IPS DF 6.9 (cell line): ENCODE data around the gene CLSTN3.

Experiments
- DNase-seq: peaks from one replicate; pipeline ENCODE4 v3.0.0-alpha.2; 2013; ENCODE audit warnings: low read depth, low spot score
- H3K27ac ChIP-seq: one replicate; pipeline ENCODE4 v1.5.1; 2013; ENCODE audit warnings: low read length, control low read depth
- H3K27me3 ChIP-seq: 2 replicates; pipeline ENCODE4 v1.6.1; 2013; ENCODE audit warnings: mild to moderate bottlenecking, low read length; ENCODE audit not compliant: control insufficient read depth, insufficient read depth
- H3K36me3 ChIP-seq: 2 replicates; pipeline ENCODE4 v1.6.1; 2013; ENCODE audit warnings: low read length; ENCODE audit not compliant: control insufficient read depth, insufficient read depth
- H3K4me1 ChIP-seq: 2 replicates; pipeline ENCODE4 v1.6.1; 2013; ENCODE audit warnings: low read length; ENCODE audit not compliant: control insufficient read depth, insufficient read depth
- H3K4me3 ChIP-seq: 2 replicates; pipeline ENCODE4 v1.5.1; 2013; ENCODE audit warnings: mild to moderate bottlenecking, low read length
- H3K9me3 ChIP-seq: 2 replicates; pipeline ENCODE4 v1.6.1; 2013; ENCODE audit warnings: low read length, inconsistent platforms; ENCODE audit not compliant: control insufficient read depth, insufficient read depth
- WGBS: extraction: QIAGEN DNeasy Blood & Tissue Kit; methylation state at CpG from one replicate; pipeline ENCODE4 v1.1.7; 2013; ENCODE audit warnings: mixed read lengths, missing lambda C conversion rate; ENCODE audit not compliant: insufficient read length, insufficient coverage; 5-methylcytosine and 5-hydroxymethylcytosine counted together

CLSTN3 gene

GRCh38 chr12:7150356-7150755, 20.2 kb downstream of the CLSTN3 start:
- no CpG with 5 or more reads among the region's 12 CpGs for WGBS

GRCh38 chr12:7150841-7151240, 20.7 kb downstream of the CLSTN3 start:
- DNase-seq: no peak
- WGBS: no CpG with 5 or more reads among the region's 6 CpGs

More at GRCh38 chr12:7150356-7150755, 20.2 kb downstream of the CLSTN3 start:
- Histone ChIP-seq H3K36me3 (peaks cover 7% of the 10 kb centered on the region; the same call in 1 of the 2 replicates), H3K9me3 (no peaks in the 10 kb centered on the region), H3K4me1 (no peaks in the 10 kb centered on the region), H3K4me3 (no peak overlapping the region), H3K27ac (no peak overlapping the region), H3K27me3 (no peaks in the 10 kb centered on the region)
- DNase-seq: no peak

GRCh38 chr12:7151532-7151931, 21.4 kb downstream of the CLSTN3 start:
- no peak overlapping the region for H3K4me3 ChIP-seq
- no peaks in the 10 kb centered on the region for H3K9me3 ChIP-seq
- DNase-seq: no peak
- H3K27ac ChIP-seq: no peak overlapping the region
- H3K36me3 ChIP-seq: peaks cover 7% of the 10 kb centered on the region; the same call in 1 of the 2 replicates
- H3K4me1 ChIP-seq: no peaks in the 10 kb centered on the region
- no peaks in the 10 kb centered on the region for H3K27me3 ChIP-seq
- WGBS: no CpG with 5 or more reads among the region's 6 CpGs

More at GRCh38 chr12:7150841-7151240, 20.7 kb downstream of the CLSTN3 start:
- Histone ChIP-seq H3K36me3 (peaks cover 7% of the 10 kb centered on the region; the same call in 1 of the 2 replicates), H3K9me3 (no peaks in the 10 kb centered on the region), H3K27me3 (no peaks in the 10 kb centered on the region), H3K4me3 (no peak overlapping the region), H3K27ac (no peak overlapping the region), H3K4me1 (no peaks in the 10 kb centered on the region)

GRCh38 chr12:7152818-7153217, 22.6 kb downstream of the CLSTN3 start:
- H3K27ac ChIP-seq: no peak overlapping the region
- no peaks in the 10 kb centered on the region for H3K4me1 ChIP-seq
- H3K36me3 ChIP-seq: peaks cover 7% of the 10 kb centered on the region; the same call in 1 of the 2 replicates
- H3K27me3 ChIP-seq: no peaks in the 10 kb centered on the region
- no peak overlapping the region for H3K4me3 ChIP-seq
- WGBS: no CpG with 5 or more reads among the region's 4 CpGs
- H3K9me3 ChIP-seq: no peaks in the 10 kb centered on the region
- no peak for DNase-seq

- WGBS: no CpG with 5 or more reads among the region's 6 CpGs
- Histone ChIP-seq H3K27ac (no peak overlapping the region), H3K27me3 (no peaks in the 10 kb centered on the region), H3K4me1 (no peaks in the 10 kb centered on the region), H3K9me3 (no peaks in the 10 kb centered on the region), H3K4me3 (no peak overlapping the region), H3K36me3 (peaks cover 7% of the 10 kb centered on the region; the same call in 1 of the 2 replicates)
- no peak for DNase-seq
Measured at GRCh38 chr12:7154042-7154441, 23.9 kb downstream of the CLSTN3 start.

- H3K9me3 ChIP-seq: no peaks in the 10 kb centered on the region
- no peak overlapping the region for H3K27ac ChIP-seq
- H3K4me3 ChIP-seq: no peak overlapping the region
- no peaks in the 10 kb centered on the region for H3K4me1 ChIP-seq
- no CpG with 5 or more reads among the region's 12 CpGs for WGBS
- peaks cover 7% of the 10 kb centered on the region; the same call in 1 of the 2 replicates for H3K36me3 ChIP-seq
- H3K27me3 ChIP-seq: no peaks in the 10 kb centered on the region
- DNase-seq: no peak
Measured at GRCh38 chr12:7154901-7155470, 24.8 kb downstream of the CLSTN3 start.

GRCh38 chr12:7155471-7156034, 25.4 kb downstream of the CLSTN3 start:
- WGBS: no CpG with 5 or more reads among the region's 8 CpGs
- H3K36me3 ChIP-seq: peaks cover 7% of the 10 kb centered on the region; the same call in 1 of the 2 replicates
- no peak for DNase-seq

GRCh38 chr12:7156259-7157197, 26.4 kb downstream of the CLSTN3 start:
- Histone ChIP-seq H3K9me3 (no peaks in the 10 kb centered on the region), H3K36me3 (peaks cover 3% of the 10 kb centered on the region; the same call in 1 of the 2 replicates), H3K4me3 (no peak overlapping the region), H3K27me3 (no peaks in the 10 kb centered on the region), H3K4me1 (no peaks in the 10 kb centered on the region), H3K27ac (no peak overlapping the region)
- WGBS: no CpG with 5 or more reads among the region's 24 CpGs
- no peak for DNase-seq

More at GRCh38 chr12:7155471-7156034, 25.4 kb downstream of the CLSTN3 start:
- Histone ChIP-seq H3K27me3 (no peaks in the 10 kb centered on the region), H3K4me3 (no peak overlapping the region), H3K4me1 (no peaks in the 10 kb centered on the region), H3K9me3 (no peaks in the 10 kb centered on the region), H3K27ac (no peak overlapping the region)

GRCh38 chr12:7157391-7157790, 27.2 kb downstream of the CLSTN3 start:
- Histone ChIP-seq H3K27ac (no peak overlapping the region), H3K4me3 (no peak overlapping the region), H3K4me1 (no peaks in the 10 kb centered on the region), H3K36me3 (peaks cover 3% of the 10 kb centered on the region; the same call in 1 of the 2 replicates), H3K9me3 (no peaks in the 10 kb centered on the region), H3K27me3 (no peaks in the 10 kb centered on the region)
- no peak for DNase-seq
- WGBS: no CpG with 5 or more reads among the region's 17 CpGs
